Measurements from ENCODE around the gene APBB2. TPM values are rescaled to one million over a fixed set of nuclear protein-coding genes. Genes with fewer than 3 reads are reported as not detected.
A peak's percentile ranks its signal among the peaks of the same experiment; 100 is the strongest.

The APBB2 gene
- polyA plus RNA-seq, 1 donor from 2014 or later, result 0.23 TPM

GRCh38 chr4:41146716-41147506 is 67.4 kb downstream of the APBB2 start:
- no peak overlapping the region for H3K4me3 Mint-ChIP-seq
- H3K4me1 Mint-ChIP-seq, result no peaks in the 10 kb centered on the region
- no peaks in the 10 kb centered on the region for H3K27me3 Mint-ChIP-seq
- H3K36me3 Mint-ChIP-seq, result peaks cover 4% of the 10 kb centered on the region
- H3K27ac Mint-ChIP-seq, result no peak overlapping the region
- H3K9me3 Mint-ChIP-seq, result no peaks in the 10 kb centered on the region

DNA sequence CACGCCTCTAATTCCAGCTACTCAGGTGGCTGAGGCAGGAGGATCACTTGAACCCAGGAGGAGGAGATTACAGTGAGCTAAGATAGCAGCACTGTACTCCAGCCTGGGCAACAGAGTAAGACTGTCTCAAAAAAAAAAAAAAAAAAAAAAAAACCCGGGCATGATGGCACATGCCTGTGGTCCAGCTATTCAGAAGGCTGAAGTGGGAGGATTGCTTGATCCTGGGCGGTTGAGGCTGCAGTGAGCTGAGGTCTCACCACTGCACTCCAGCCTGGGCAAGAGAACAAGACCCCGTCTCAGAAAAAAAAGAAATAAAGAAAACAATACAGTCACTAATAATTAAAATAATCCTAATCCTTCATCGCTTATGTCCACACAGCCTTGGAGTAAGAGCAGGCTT is 68.1 kb downstream of the APBB2 start:
- no peaks in the 10 kb centered on the region for H3K4me1 Mint-ChIP-seq
- no peak overlapping the region for H3K27ac Mint-ChIP-seq

GRCh38 chr4:41145571-41146078 is 68.7 kb downstream of the APBB2 start:
- Mint-ChIP-seq H3K9me3 (peaks cover 0 to 2% (median 0%) of the 10 kb centered on the region in 3 donors), H3K4me1 (no peaks in the 10 kb centered on the region), H3K27ac (no peak overlapping the region), H3K27me3 (no peaks in the 10 kb centered on the region), H3K4me3 (no peak overlapping the region), H3K36me3 (peaks cover 4% of the 10 kb centered on the region)

More for the DNA sequence above, 68.1 kb downstream of the APBB2 start:
- no peaks in the 10 kb centered on the region for H3K27me3 Mint-ChIP-seq
- peaks cover 4% of the 10 kb centered on the region for H3K36me3 Mint-ChIP-seq
- no peak overlapping the region for H3K4me3 Mint-ChIP-seq
- H3K9me3 Mint-ChIP-seq, result peaks cover 0 to 2% (median 0%) of the 10 kb centered on the region in 3 donors

DNA sequence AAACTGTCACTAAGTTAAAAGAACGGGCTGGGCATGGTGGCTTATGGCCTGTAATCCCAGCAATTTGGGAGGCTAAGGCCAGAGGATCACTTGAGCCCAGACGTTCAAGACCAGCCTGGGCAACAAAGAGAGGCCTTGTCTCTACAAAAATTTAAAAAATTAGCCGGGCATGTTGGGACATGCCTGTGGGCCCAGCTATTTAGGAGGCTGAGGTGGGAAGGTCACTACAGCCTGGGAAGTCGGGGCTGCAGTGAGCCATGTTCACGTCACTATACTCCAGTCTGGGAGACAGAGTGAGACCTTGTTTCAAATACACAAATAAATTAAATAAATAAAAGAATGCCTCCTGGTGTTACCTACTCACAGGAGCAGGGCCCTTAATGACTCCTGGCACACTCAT is 69.5 kb downstream of the APBB2 start:
- Mint-ChIP-seq H3K36me3 (peaks cover 4% of the 10 kb centered on the region), H3K4me3 (no peak overlapping the region)

GRCh38 chr4:41144040-41144379 is 70.3 kb downstream of the APBB2 start:
- H3K36me3 Mint-ChIP-seq, result peaks cover 4% of the 10 kb centered on the region
- H3K4me3 Mint-ChIP-seq, result no peak overlapping the region
- H3K27me3 Mint-ChIP-seq, result no peaks in the 10 kb centered on the region
- no peak overlapping the region for H3K27ac Mint-ChIP-seq
- H3K9me3 Mint-ChIP-seq, result peaks cover 0 to 2% (median 0%) of the 10 kb centered on the region in 3 donors
- no peaks in the 10 kb centered on the region for H3K4me1 Mint-ChIP-seq

More for the DNA sequence above, 69.5 kb downstream of the APBB2 start:
- Mint-ChIP-seq H3K4me1 (no peaks in the 10 kb centered on the region), H3K27me3 (no peaks in the 10 kb centered on the region), H3K9me3 (peaks cover 0 to 2% (median 0%) of the 10 kb centered on the region in 3 donors), H3K27ac (peak overlapping the region in 1 of 3 donors; percentile 27)

GRCh38 chr4:41143311-41144039 is 70.9 kb downstream of the APBB2 start:
- no peak overlapping the region for H3K27ac Mint-ChIP-seq
- H3K9me3 Mint-ChIP-seq, result peaks cover 0 to 2% (median under 1%) of the 10 kb centered on the region in 3 donors
- no peaks in the 10 kb centered on the region for H3K27me3 Mint-ChIP-seq

GRCh38 chr4:41142376-41143310 is 71.7 kb downstream of the APBB2 start:
- H3K4me1 Mint-ChIP-seq, result no peaks in the 10 kb centered on the region
- H3K27me3 Mint-ChIP-seq, result no peaks in the 10 kb centered on the region
- H3K9me3 Mint-ChIP-seq, result peaks cover 2 to 4% (median 2%) of the 10 kb centered on the region in 3 donors
- H3K4me3 Mint-ChIP-seq, result no peak overlapping the region
- peaks cover 2% of the 10 kb centered on the region for H3K36me3 Mint-ChIP-seq
- H3K27ac Mint-ChIP-seq, result no peak overlapping the region

More at GRCh38 chr4:41143311-41144039, 70.9 kb downstream of the APBB2 start:
- no peak overlapping the region for H3K4me3 Mint-ChIP-seq
- H3K36me3 Mint-ChIP-seq, result peaks cover 3% of the 10 kb centered on the region
- no peaks in the 10 kb centered on the region for H3K4me1 Mint-ChIP-seq

DNA sequence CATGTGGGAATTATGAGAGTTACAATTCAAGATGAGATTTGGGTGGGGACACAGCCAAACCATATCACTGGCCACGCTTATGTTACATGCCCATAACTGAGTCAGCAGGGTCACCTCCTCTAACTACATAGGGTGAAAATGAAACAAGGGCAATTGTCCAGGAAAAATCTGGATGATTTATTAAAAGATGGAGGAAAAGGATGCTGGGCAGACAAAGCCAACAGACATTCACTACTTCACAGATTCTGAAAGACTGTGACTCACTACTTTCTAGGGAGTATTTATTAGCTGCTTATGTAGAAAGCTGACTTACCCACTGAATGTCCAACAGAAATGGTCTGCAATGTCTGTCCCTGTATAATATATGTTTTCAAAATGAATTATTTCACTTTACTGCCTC is 72.4 kb downstream of the APBB2 start:
- Mint-ChIP-seq H3K36me3 (peaks cover 2% of the 10 kb centered on the region), H3K4me3 (no peak overlapping the region), H3K4me1 (no peaks in the 10 kb centered on the region), H3K9me3 (peaks cover 2 to 4% (median 2%) of the 10 kb centered on the region in 3 donors), H3K27ac (peak overlapping the region in 1 of 3 donors; percentile 36), H3K27me3 (no peaks in the 10 kb centered on the region)

- Mint-ChIP-seq H3K36me3 (peaks cover 2% of the 10 kb centered on the region), H3K4me1 (no peaks in the 10 kb centered on the region), H3K4me3 (no peak overlapping the region), H3K27ac (no peak overlapping the region), H3K27me3 (no peaks in the 10 kb centered on the region), H3K9me3 (peaks cover 2 to 4% (median 2%) of the 10 kb centered on the region in 3 donors)
Measured at GRCh38 chr4:41140410-41140809, 73.9 kb downstream of the APBB2 start.

DNA sequence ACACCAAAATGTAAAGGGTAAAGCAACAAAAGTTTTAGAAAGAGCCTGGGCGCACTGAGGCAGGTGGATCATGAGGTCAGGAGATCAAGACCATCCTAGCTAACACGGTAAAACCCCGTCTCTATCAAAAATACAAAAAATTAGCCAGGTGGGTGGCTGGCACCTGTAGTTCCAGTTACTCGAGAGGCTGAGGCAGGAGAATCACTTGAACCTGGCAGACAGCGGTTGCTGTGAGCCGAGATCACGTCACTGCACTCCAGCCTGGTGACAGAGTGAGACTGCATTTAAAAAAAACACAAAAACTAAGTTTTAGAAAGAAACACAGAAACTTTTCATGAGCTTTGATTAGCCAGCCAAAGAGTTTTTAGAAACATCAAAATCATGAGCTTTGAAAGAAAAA is 76.5 kb downstream of the APBB2 start:
- peaks cover 2% of the 10 kb centered on the region for H3K36me3 Mint-ChIP-seq
- no peaks in the 10 kb centered on the region for H3K4me1 Mint-ChIP-seq
- H3K4me3 Mint-ChIP-seq, result no peak overlapping the region
- H3K27ac Mint-ChIP-seq, result no peak overlapping the region
- peaks cover 2 to 4% (median 2%) of the 10 kb centered on the region in 3 donors for H3K9me3 Mint-ChIP-seq
- no peaks in the 10 kb centered on the region for H3K27me3 Mint-ChIP-seq

- no peak overlapping the region for H3K27ac Mint-ChIP-seq
- H3K4me1 Mint-ChIP-seq, result no peaks in the 10 kb centered on the region
- H3K4me3 Mint-ChIP-seq, result no peak overlapping the region
- no peaks in the 10 kb centered on the region for H3K27me3 Mint-ChIP-seq
- H3K9me3 Mint-ChIP-seq, result peaks cover 2 to 4% (median 2%) of the 10 kb centered on the region in 3 donors
- H3K36me3 Mint-ChIP-seq, result no peaks in the 10 kb centered on the region
Measured at GRCh38 chr4:41136456-41136855, 77.9 kb downstream of the APBB2 start.

- H3K36me3 Mint-ChIP-seq, result peaks cover under 1% of the 10 kb centered on the region
- no peak overlapping the region for H3K27ac Mint-ChIP-seq
- H3K27me3 Mint-ChIP-seq, result no peaks in the 10 kb centered on the region
- no peak overlapping the region for H3K4me3 Mint-ChIP-seq
- peaks cover 0 to 4% (median 2%) of the 10 kb centered on the region in 3 donors for H3K9me3 Mint-ChIP-seq
- no peaks in the 10 kb centered on the region for H3K4me1 Mint-ChIP-seq
Measured at GRCh38 chr4:41135801-41136200, 78.5 kb downstream of the APBB2 start.

DNA sequence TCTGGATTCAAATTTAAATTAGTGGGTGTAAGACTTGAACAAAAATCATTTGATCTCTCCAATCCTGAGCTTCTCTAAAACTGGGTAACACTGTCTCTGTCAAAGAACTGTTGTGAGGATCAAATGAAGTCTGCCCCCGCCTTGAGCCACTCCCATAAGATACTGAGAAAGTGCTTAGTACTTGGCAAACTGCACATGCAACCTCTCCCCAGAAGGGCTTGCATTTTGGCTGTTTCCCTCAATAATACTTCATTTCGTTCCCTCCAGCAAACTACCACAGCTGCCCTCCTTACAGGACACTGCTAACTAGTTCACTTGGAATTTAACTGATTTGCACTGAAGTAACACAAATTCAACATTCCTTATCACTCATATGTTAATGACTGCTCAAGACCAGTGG is 79.8 kb downstream of the APBB2 start:
- H3K4me3 Mint-ChIP-seq, result no peak overlapping the region
- no peaks in the 10 kb centered on the region for H3K4me1 Mint-ChIP-seq
- no peaks in the 10 kb centered on the region for H3K27me3 Mint-ChIP-seq
- H3K36me3 Mint-ChIP-seq, result peaks cover 1% of the 10 kb centered on the region
- no peak overlapping the region for H3K27ac Mint-ChIP-seq
- H3K9me3 Mint-ChIP-seq, result peaks cover 0 to 4% (median 4%) of the 10 kb centered on the region in 3 donors

DNA sequence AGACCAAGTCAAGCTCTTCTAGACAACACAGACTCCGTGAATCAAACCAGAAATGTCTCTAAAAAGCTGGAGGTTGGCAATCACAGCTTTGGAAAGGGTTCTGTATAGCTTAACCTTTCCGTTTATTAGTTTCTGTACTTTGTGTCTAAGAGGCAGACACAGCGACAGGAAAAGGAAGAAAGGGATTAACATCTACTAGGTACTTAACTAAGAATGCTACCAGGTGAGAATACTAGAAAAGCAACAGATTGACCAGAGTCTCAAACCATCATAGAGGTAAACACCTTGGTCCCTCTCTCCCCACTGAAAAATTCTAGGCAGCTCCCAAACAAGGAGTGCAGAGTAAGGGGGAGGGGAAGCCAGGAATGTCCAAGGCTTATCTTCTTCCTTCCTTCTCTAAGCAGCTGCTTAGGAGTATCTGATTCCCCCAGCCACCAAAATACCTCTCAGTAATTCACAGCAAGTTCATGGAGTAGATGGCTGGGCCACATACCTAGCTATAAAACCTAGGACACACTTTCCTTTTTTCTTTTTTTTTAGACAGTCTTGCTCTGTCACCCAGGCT is 80.8 kb downstream of the APBB2 start:
- Mint-ChIP-seq H3K9me3 (peaks cover 3 to 4% (median 4%) of the 10 kb centered on the region in 3 donors), H3K27ac (no peak overlapping the region), H3K4me3 (no peak overlapping the region), H3K27me3 (no peaks in the 10 kb centered on the region), H3K4me1 (no peaks in the 10 kb centered on the region), H3K36me3 (peaks cover 1% of the 10 kb centered on the region)

Measured in IgD-negative memory B cell (primary cell).